Skeletal muscle satellite cell (primary cell): Measurements from ENCODE around the gene LMX1A. TPM values are rescaled to one million over a fixed set of nuclear protein-coding genes. Genes with fewer than 3 reads are reported as not detected.

Experiments
- H3K27me3 ChIP-seq: 2 replicates; pipeline ENCODE4 v1.7.0; 2013; ENCODE audit warnings: low read length; ENCODE audit not compliant: control insufficient read depth, insufficient read depth
- H3K36me3 ChIP-seq: 2 replicates; pipeline ENCODE4 v1.7.0; 2013; ENCODE audit warnings: mild to moderate bottlenecking, control low read depth, low read length; ENCODE audit not compliant: insufficient read depth
- H3K4me1 ChIP-seq: 2 replicates; pipeline ENCODE4 v1.7.0; 2013; ENCODE audit warnings: low read length; ENCODE audit not compliant: control insufficient read depth, insufficient read depth
- H3K4me2 ChIP-seq: 2 replicates; pipeline ENCODE4 v1.7.0; 2013; ENCODE audit warnings: mild to moderate bottlenecking, low read length
- H3K4me3 ChIP-seq: 2 replicates; pipeline ENCODE4 v1.7.0; 2013; ENCODE audit warnings: low read length
- H3K9ac ChIP-seq: 2 replicates; pipeline ENCODE4 v1.7.0; 2013; ENCODE audit warnings: mild to moderate bottlenecking, low read depth, low read length, moderate library complexity
- H3K9me3 ChIP-seq: replicated peaks from 2 replicates; pipeline ENCODE4 v1.7.0; 2013; ENCODE audit warnings: mild to moderate bottlenecking, control low read depth, low read length
- total RNA-seq: library from RNA; depleted of rRNA; stranded (reverse); fragments of >200 nt; gene quantifications from 2 replicates; pipeline ENCODE4 v1.2.3, GENCODE V29; 2012; rRNA removed

LMX1A gene
- total RNA-seq: not detected in 2 replicates

- Histone ChIP-seq H3K9me3 (no peaks in the 10 kb centered on the region), H3K4me2 (peak within 1 kb of the TSS; percentile 44), H3K4me1 (no peaks in the 10 kb centered on the region), H3K36me3 (no peaks in the 10 kb centered on the region), H3K9ac (no peak within 1 kb of the TSS), H3K4me3 (no peak within 1 kb of the TSS), H3K27me3 (peaks cover 29% of the 10 kb centered on the region)
These were observed at the start of gene LMX1A for GRCh38 chr1:165355977-165356811. Gene LMX1A (minus strand): TSS chr1:165356715. CDS start chr1:165355559, 1,156 bp downstream.

- H3K4me2 ChIP-seq: no peak overlapping the region
- no peaks in the 10 kb centered on the region for H3K4me1 ChIP-seq
- H3K36me3 ChIP-seq: no peaks in the 10 kb centered on the region
- H3K4me3 ChIP-seq: no peak overlapping the region
- no peak overlapping the region for H3K9ac ChIP-seq
- no peaks in the 10 kb centered on the region for H3K9me3 ChIP-seq
- peaks cover 18% of the 10 kb centered on the region for H3K27me3 ChIP-seq
These were observed 47.4 kb upstream of the LMX1A start for GRCh38 chr1:165403835-165404482.

- no peak overlapping the region for H3K9ac ChIP-seq
- no peak overlapping the region for H3K4me3 ChIP-seq
- H3K27me3 ChIP-seq: peaks cover 25% of the 10 kb centered on the region
- H3K36me3 ChIP-seq: no peaks in the 10 kb centered on the region
- H3K4me1 ChIP-seq: no peaks in the 10 kb centered on the region
- H3K9me3 ChIP-seq: no peaks in the 10 kb centered on the region
- no peak overlapping the region for H3K4me2 ChIP-seq
These were observed 46.1 kb upstream of the LMX1A start for GRCh38 chr1:165402517-165403111.

- Histone ChIP-seq H3K9ac (no peak overlapping the region), H3K27me3 (peaks cover 49% of the 10 kb centered on the region), H3K4me1 (no peaks in the 10 kb centered on the region), H3K4me2 (no peak overlapping the region), H3K9me3 (no peaks in the 10 kb centered on the region), H3K36me3 (no peaks in the 10 kb centered on the region), H3K4me3 (no peak overlapping the region)
These were observed 41.4 kb upstream of the LMX1A start for GRCh38 chr1:165397944-165398343.

GRCh38 chr1:165395901-165396300, 39.4 kb upstream of the LMX1A start:
- no peak overlapping the region for H3K9ac ChIP-seq
- H3K4me2 ChIP-seq: no peak overlapping the region
- H3K9me3 ChIP-seq: no peaks in the 10 kb centered on the region
- H3K4me3 ChIP-seq: no peak overlapping the region
- H3K36me3 ChIP-seq: no peaks in the 10 kb centered on the region
- H3K4me1 ChIP-seq: no peaks in the 10 kb centered on the region
- H3K27me3 ChIP-seq: peaks cover 57% of the 10 kb centered on the region

GRCh38 chr1:165395478-165395877, 39.0 kb upstream of the LMX1A start:
- H3K9ac ChIP-seq: no peak overlapping the region
- H3K4me2 ChIP-seq: no peak overlapping the region
- no peaks in the 10 kb centered on the region for H3K36me3 ChIP-seq
- no peak overlapping the region for H3K4me3 ChIP-seq
- peaks cover 57% of the 10 kb centered on the region for H3K27me3 ChIP-seq
- H3K9me3 ChIP-seq: no peaks in the 10 kb centered on the region
- H3K4me1 ChIP-seq: no peaks in the 10 kb centered on the region

GRCh38 chr1:165392634-165393571, 36.4 kb upstream of the LMX1A start:
- Histone ChIP-seq H3K4me3 (no peak overlapping the region), H3K4me2 (peak overlapping the region; percentile 21), H3K4me1 (no peaks in the 10 kb centered on the region), H3K9me3 (no peaks in the 10 kb centered on the region), H3K36me3 (no peaks in the 10 kb centered on the region), H3K9ac (no peak overlapping the region), H3K27me3 (peaks cover 69% of the 10 kb centered on the region)

- Histone ChIP-seq H3K36me3 (no peaks in the 10 kb centered on the region), H3K4me2 (no peak overlapping the region), H3K9ac (no peak overlapping the region), H3K4me3 (no peak overlapping the region), H3K27me3 (peaks cover 67% of the 10 kb centered on the region), H3K4me1 (no peaks in the 10 kb centered on the region), H3K9me3 (no peaks in the 10 kb centered on the region)
These were observed 33.1 kb upstream of the LMX1A start for GRCh38 chr1:165389609-165390008.

GRCh38 chr1:165387961-165388360, 31.4 kb upstream of the LMX1A start:
- Histone ChIP-seq H3K9me3 (no peaks in the 10 kb centered on the region), H3K36me3 (no peaks in the 10 kb centered on the region), H3K4me1 (peaks cover 2% of the 10 kb centered on the region), H3K4me2 (no peak overlapping the region), H3K27me3 (peaks cover 77% of the 10 kb centered on the region), H3K9ac (no peak overlapping the region), H3K4me3 (no peak overlapping the region)

- Histone ChIP-seq H3K9ac (no peak overlapping the region), H3K27me3 (peaks cover 74% of the 10 kb centered on the region), H3K4me1 (peaks cover 2% of the 10 kb centered on the region), H3K9me3 (no peaks in the 10 kb centered on the region), H3K4me2 (no peak overlapping the region), H3K36me3 (no peaks in the 10 kb centered on the region), H3K4me3 (no peak overlapping the region)
These were observed 31.0 kb upstream of the LMX1A start for GRCh38 chr1:165387505-165387904.
